ENCODE results near the gene PCDHB8. TPM values are rescaled to one million over a fixed set of nuclear protein-coding genes. Genes with fewer than 3 reads are reported as not detected.

PCDHB8 gene
- total and polyA plus RNA-seq, 10 of the 15 experiments (the other 5 are each of a cell fraction or from before 2014, with no cell fraction given), result not detected

GRCh38 chr5:141149812-141150211 lies 27.8 kb upstream of the PCDHB8 start, which contains the start of gene PCDHB6:
TSS of gene PCDHB6 (plus strand) at chr5:141150057. CDS start at chr5:141150258, 201 bp downstream.
- ATAC-seq (no peak; the same call in 2 of the 3 replicates), DNase-seq (ENCODE audit: low read depth, low spot score) (no peak)
- TF ChIP-seq HSF1 (IDR thresholded peaks at IDR 0.05; ENCODE audit: low read depth, low read length) (no peak), HDAC2 (IDR thresholded peaks at IDR 0.05) (no peak), PAX5 (IDR thresholded peaks at IDR 0.05; ENCODE audit: borderline replicate concordance, low read depth, low read length) (no peak), DPF2 (IDR thresholded peaks at IDR 0.05) (no peak), ZBTB40 (IDR thresholded peaks at IDR 0.05; ENCODE audit: borderline replicate concordance) (no peak), MLLT1 (IDR thresholded peaks at IDR 0.05) (no peak), BHLHE40 (IDR thresholded peaks at IDR 0.05; ENCODE audit: borderline replicate concordance in 1 of 2, low read depth in 2 of 2, low read length in 1 of 2) (no peak), MEF2A (IDR thresholded peaks at IDR 0.05; ENCODE audit: insufficient read depth, low read depth, low read length) (no peak), ZNF384 (IDR thresholded peaks at IDR 0.05; ENCODE audit: borderline replicate concordance, low read depth, low read length) (no peak), SIX5 (IDR thresholded peaks at IDR 0.05; ENCODE audit: low read depth, low read length, severe bottlenecking) (no peak), PKNOX1 (IDR thresholded peaks at IDR 0.05) (no peak), CBFB (IDR thresholded peaks at IDR 0.05; ENCODE audit: low read depth) (no peak), HDGF (IDR thresholded peaks at IDR 0.05) (no peak), ETV6 (conservative IDR thresholded peaks at IDR 0.05 in 1 of 2, IDR thresholded peaks at IDR 0.05 in 1 of 2; ENCODE audit: borderline replicate concordance in 1 of 2, low read depth in 1 of 2) (no peak)

More at GRCh38 chr5:141149812-141150211, 27.8 kb upstream of the PCDHB8 start, which contains the start of gene PCDHB6:
- Histone ChIP-seq H2AFZ (ENCODE audit: control insufficient read depth, low read depth, low read length) (no peak within 1 kb of the TSS), H3K9ac (ENCODE audit: control insufficient read depth, insufficient read depth, low read length) (no peak within 1 kb of the TSS), H3K27me3 (replicated peaks in 1 of 2; ENCODE audit: control insufficient read depth in 2 of 2, insufficient read depth in 2 of 2, low read length in 1 of 2) (no peaks in the 10 kb centered on the region), H3K4me3 (no peak within 1 kb of the TSS), H3K4me2 (ENCODE audit: control insufficient read depth, insufficient read depth) (no peak within 1 kb of the TSS), H3K27ac (ENCODE audit: control insufficient read depth, insufficient read depth) (no peak within 1 kb of the TSS), H3K79me2 (ENCODE audit: control insufficient read depth, insufficient read depth, low read length) (no peaks in the 10 kb centered on the region), H3K36me3 (ENCODE audit: control insufficient read depth in 2 of 2, insufficient read depth in 2 of 2, low read length in 1 of 2) (no peaks in the 10 kb centered on the region), H4K20me1 (ENCODE audit: control insufficient read depth, insufficient read depth) (no peaks in the 10 kb centered on the region), H3K4me1 (ENCODE audit: control insufficient read depth, insufficient read depth, low read length) (no peaks in the 10 kb centered on the region), H3K9me3 (replicated peaks; ENCODE audit: control insufficient read depth, insufficient read depth, low read length) (no peaks in the 10 kb centered on the region; the same call in 1 of the 3 replicates)
- POLR2A ChIA-PET, result no interaction called here
- CTCF ChIA-PET, result interaction anchor here (0.6 to 1.7 kb wide), 2 partner anchors 149 to 414 kb away, joined by 4 read pairs; no protein-coding TSS in a partner anchor
- SMC1A ChIA-PET (ENCODE audit: uncharacterized antibody, unreplicated experiment), result no interaction called here
- intact Hi-C loops (cut with micrococcal nuclease; ENCODE audit: unreplicated experiment) (no loop called here), in situ Hi-C loops (cut with MboI) (no loop called here)
- FAIRE-seq, result no peak
- 29% methylated on average over 18 of the region's 18 CpGs for WGBS (ENCODE audit: insufficient coverage, insufficient replicate concordance, low lambda C conversion rate, missing lambda C conversion rate)
- BruUV-seq (replicated peaks), result no TSS peak
- RAD21 ChIA-PET (ENCODE audit: unreplicated experiment), result no interaction called here

Measured in GM12878 (cell line).